ENCODE results near the gene PCMT1. TPM values are rescaled to one million over a fixed set of nuclear protein-coding genes. Genes with fewer than 3 reads are reported as not detected.
A peak's percentile ranks its signal among the peaks of the same experiment; 100 is the strongest.
"Not testable (repeated sequence)": the region's sequence is repeated elsewhere in the genome, so short reads cannot be mapped to it uniquely, and the experiment has no call there.

PCMT1 gene
- total and polyA plus RNA-seq, 2 of the 4 experiments (the other 2 are of a cell fraction), result 101 to 109 TPM

DNA sequence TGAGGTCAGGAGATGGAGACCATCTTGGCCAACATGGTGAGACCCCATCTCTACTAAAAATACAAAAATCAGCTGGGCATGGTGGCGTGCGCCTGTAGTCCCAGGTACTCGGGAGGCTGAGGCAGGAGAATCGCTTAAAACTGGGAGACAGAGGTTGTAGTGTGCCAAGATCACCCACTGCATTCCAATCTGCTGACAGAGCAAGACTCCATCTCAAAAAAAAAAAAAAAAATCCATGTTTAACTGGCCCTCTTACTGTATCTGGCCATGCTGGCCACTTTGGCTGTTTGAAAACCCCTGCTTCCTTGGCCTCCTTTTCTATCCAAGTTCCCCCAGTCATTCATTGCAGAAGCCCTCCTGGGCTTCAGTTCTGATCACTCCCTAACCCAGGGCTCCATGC lies 94.5 kb downstream of the PCMT1 start:
- Histone ChIP-seq H3K9me1 (ENCODE audit: insufficient read depth, low read length) (peaks cover 31% of the 10 kb centered on the region), H3K14ac (replicated peaks; ENCODE audit: low read depth, low read length) (peak overlapping the region; percentile 58), H2AK5ac (ENCODE audit: low read depth, low read length) (peak overlapping the region; percentile 68), H2BK5ac (ENCODE audit: low read depth, low read length, poor library complexity, severe bottlenecking) (peak overlapping the region; percentile 46), H4K91ac (ENCODE audit: insufficient read depth, low read depth, low read length) (peak overlapping the region; percentile 84; the same call in 1 of the 2 replicates), H2BK120ac (ENCODE audit: low read depth, low read length) (peak overlapping the region; percentile 91), H3K79me1 (ENCODE audit: low read depth in 1 of 2, low read length in 2 of 2) (peaks cover 23 to 63% of the 10 kb centered on the region in 2 experiments), H3K9ac (ENCODE audit: low read depth, low read length) (peak overlapping the region; percentile 42; the same call in 1 of the 2 replicates), H3K4me2 (ENCODE audit: low read depth, low read length) (0 out of 2 replicates have a peak overlapping the region, but pooled peaks have one; percentile 19), H4K8ac (ENCODE audit: low read depth in 2 of 2, low read length in 2 of 2) (peak overlapping the region in 1 of 2 experiments; percentile 64; a peak in 3 of 4 replicates), H3K56ac (ENCODE audit: extremely low read depth, insufficient read depth, low read length) (0 out of 2 replicates have a peak overlapping the region, but pooled peaks have one; percentile 33), H4K5ac (ENCODE audit: low read depth, low read length) (peak overlapping the region; percentile 86), H3K4ac (ENCODE audit: low read depth, low read length) (peak overlapping the region; percentile 93), H3K4me1 (ENCODE audit: control insufficient read depth, insufficient read depth, low read length) (peaks cover 34% of the 10 kb centered on the region), H3K27ac (ENCODE audit: insufficient read depth, low read length) (peak overlapping the region; percentile 82), H3K18ac (ENCODE audit: low read depth, low read length) (peak overlapping the region; percentile 92), H4K20me1 (ENCODE audit: insufficient read depth, low read length) (peaks cover 15% of the 10 kb centered on the region), H2BK15ac (ENCODE audit: low read depth, low read length) (peak overlapping the region; percentile 47; the same call in 1 of the 3 replicates), H2BK20ac (ENCODE audit: low read depth, low read length) (peak overlapping the region; percentile 23; the same call in 1 of the 2 replicates)
- CTCF ChIA-PET, result interaction anchor here (0.6 kb wide), 1 partner anchor 18 kb away, joined by 3 read pairs; no protein-coding TSS in a partner anchor
- in situ Hi-C loops (cut with MboI; ENCODE audit: low sequenced_read_pairs), result loop anchor here (25.0 kb wide), 1 partner anchor 1218 kb away; no protein-coding TSS in a partner anchor
- H2AFZ ChIP-seq (replicated peaks; ENCODE audit: low read length, poor library complexity); H2AK9ac ChIP-seq (replicated peaks; ENCODE audit: low read depth, low read length, poor library complexity); BruUV-seq (replicated peaks); H3K23ac ChIP-seq (ENCODE audit: low read depth, low read length); H3K9me3 ChIP-seq (ENCODE audit: control insufficient read depth, insufficient read depth, low read length); dilution Hi-C loops (cut with HindIII; ENCODE audit: low sequenced_read_pairs, unreplicated experiment); intact Hi-C loops (cut with micrococcal nuclease); POLR2A ChIA-PET (ENCODE audit: unreplicated experiment); H3K27me3 ChIP-seq (ENCODE audit: control insufficient read depth, insufficient read depth, low read length); ATAC-seq (ENCODE audit: low read depth); H3K36me3 ChIP-seq (ENCODE audit: control insufficient read depth, insufficient read depth, low read length); H3K4me3 ChIP-seq (ENCODE audit: insufficient read depth, low read depth, low read length): not testable (repeated sequence)
- WGBS, 2 experiments (ENCODE audit: extremely low coverage in 2 of 2, insufficient read length in 1 of 2), result no CpG with 5 or more reads among the region's 4 CpGs
- DNase-seq, result peak; percentile 72
- TF ChIP-seq MAFK (IDR thresholded peaks at IDR 0.05; ENCODE audit: low read depth, low read length), result peak; percentile 56
